H9 (cell line): Measurements from ENCODE around the gene ANKRD55. TPM values are rescaled to one million over a fixed set of nuclear protein-coding genes. Genes with fewer than 3 reads are reported as not detected.

Experiments used
- DNase-seq: peaks from one replicate; pipeline ENCODE4 v3.0.0-alpha.2; 2017
- H2AFZ ChIP-seq: one replicate; pipeline ENCODE4 v1.6.1; 2013; ENCODE audit warnings: mild to moderate bottlenecking, low read length, control low read depth, moderate library complexity
- H2AK5ac ChIP-seq: 2 replicates; pipeline ENCODE4 v1.6.1; 2013; ENCODE audit warnings: low read length, control low read depth, mixed read lengths; ENCODE audit not compliant: insufficient read length
- H2BK120ac ChIP-seq: one replicate; pipeline ENCODE4 v1.6.1; 2013; ENCODE audit warnings: low read depth, mild to moderate bottlenecking, low read length, control low read depth, inconsistent platforms; ENCODE audit not compliant: poor library complexity, severe bottlenecking
- H2BK12ac ChIP-seq: 2 replicates; pipeline ENCODE4 v1.6.1; 2013; ENCODE audit warnings: low read length, control low read depth, mixed read lengths, low read depth; ENCODE audit not compliant: insufficient read length
- H2BK15ac ChIP-seq: 2 replicates; pipeline ENCODE4 v1.6.1; 2013; ENCODE audit warnings: low read depth, low read length, control low read depth
- H2BK20ac ChIP-seq: one replicate; pipeline ENCODE4 v1.6.1; 2013; ENCODE audit warnings: low read depth, mild to moderate bottlenecking, low read length, control low read depth, inconsistent platforms; ENCODE audit not compliant: poor library complexity, severe bottlenecking
- H2BK5ac ChIP-seq: 2 replicates; pipeline ENCODE4 v1.6.1; 2013; ENCODE audit warnings: low read length, control low read depth, mixed read lengths; ENCODE audit not compliant: insufficient read length
- H3K14ac ChIP-seq: 2 replicates; pipeline ENCODE4 v1.6.1; 2013; ENCODE audit warnings: low read length, control low read depth; ENCODE audit not compliant: insufficient read depth
- H3K18ac ChIP-seq: 2 replicates; pipeline ENCODE4 v1.6.1; 2013; ENCODE audit warnings: low read depth, mild to moderate bottlenecking, mixed read lengths, low read length, control low read depth; ENCODE audit not compliant: insufficient read length
- H3K23ac ChIP-seq: 2 replicates; pipeline ENCODE4 v1.6.1; 2013; ENCODE audit warnings: low read length, control low read depth, mixed read lengths, low read depth; ENCODE audit not compliant: insufficient read length
- H3K23me2 ChIP-seq: 2 replicates; pipeline ENCODE4 v1.6.1; 2013; ENCODE audit warnings: low read depth, mild to moderate bottlenecking, mixed read lengths, low read length, control low read depth; ENCODE audit not compliant: insufficient read length, poor library complexity, severe bottlenecking
- H3K27ac ChIP-seq: 2 replicates; pipeline ENCODE4 v1.5.1; 2013; ENCODE audit warnings: low read length, control low read depth, mixed read lengths, low read depth; ENCODE audit not compliant: insufficient read length
- H3K27me3 ChIP-seq: 2 replicates; pipeline ENCODE4 v1.6.1; 2013; ENCODE audit warnings: low read length, control low read depth, inconsistent platforms; ENCODE audit not compliant: insufficient read depth
- H3K4ac ChIP-seq: 2 replicates; pipeline ENCODE4 v1.6.1; 2013; ENCODE audit warnings: low read depth, mild to moderate bottlenecking, control low read depth, inconsistent platforms, low read length, moderate library complexity
- H3K4me1 ChIP-seq: 2 replicates; pipeline ENCODE4 v1.6.1; 2013; ENCODE audit warnings: low read length, control low read depth, inconsistent platforms; ENCODE audit not compliant: insufficient read depth
- H3K4me2 ChIP-seq: 2 replicates; pipeline ENCODE4 v1.6.1; 2013; ENCODE audit warnings: low read length, control low read depth, mixed read lengths; ENCODE audit not compliant: insufficient read length, insufficient read depth
- H3K56ac ChIP-seq: 2 replicates; pipeline ENCODE4 v1.6.1; 2013; ENCODE audit warnings: low read depth, mild to moderate bottlenecking, mixed read lengths, low read length, control low read depth; ENCODE audit not compliant: insufficient read length
- H3K79me1 ChIP-seq: 2 replicates; pipeline ENCODE4 v1.6.1; 2013; ENCODE audit warnings: low read depth, mild to moderate bottlenecking, moderate library complexity, low read length, control low read depth, inconsistent platforms; ENCODE audit not compliant: insufficient read depth, poor library complexity, severe bottlenecking
- H3K79me2 ChIP-seq: 2 replicates; pipeline ENCODE4 v1.6.1; 2013; ENCODE audit warnings: low read length, control low read depth, inconsistent platforms; ENCODE audit not compliant: insufficient read depth
- H3K9ac ChIP-seq: 2 replicates; pipeline ENCODE4 v1.6.1; 2013; ENCODE audit warnings: low read length, control low read depth, mixed read lengths; ENCODE audit not compliant: insufficient read length; ENCODE audit errors: extremely low read depth
- H3K9me3 ChIP-seq: one replicate; pipeline ENCODE4 v1.6.1; 2013; ENCODE audit warnings: low read depth, low read length, inconsistent platforms; ENCODE audit not compliant: control insufficient read depth
- H3T11ph ChIP-seq: one replicate; pipeline ENCODE4 v1.6.1; 2013; ENCODE audit warnings: mild to moderate bottlenecking, low read length, control low read depth, inconsistent platforms
- H4K20me1 ChIP-seq: one replicate; pipeline ENCODE4 v1.6.1; 2013; ENCODE audit not compliant: control insufficient read depth, insufficient read length, insufficient read depth
- H4K5ac ChIP-seq: 2 replicates; pipeline ENCODE4 v1.6.1; 2013; ENCODE audit warnings: low read depth, mild to moderate bottlenecking, mixed read lengths, low read length, control low read depth; ENCODE audit not compliant: insufficient read length
- H4K8ac ChIP-seq: replicated peaks from 2 replicates; pipeline ENCODE4 v1.6.1; 2013; ENCODE audit warnings: low read length, control low read depth, mixed read lengths, low read depth; ENCODE audit not compliant: insufficient read length
- H4K91ac ChIP-seq: 2 replicates; pipeline ENCODE4 v1.6.1; 2013; ENCODE audit warnings: low read depth, mild to moderate bottlenecking, moderate library complexity, mixed read lengths, low read length, control low read depth; ENCODE audit not compliant: insufficient read length
- H3K27ac Mint-ChIP-seq, 3 experiments: 2 replicates in 2 of 3; 3 replicates in 1 of 3; pipeline ENCODE4 v1.8.0; 2020 to 2021; ENCODE audit warnings: mixed read lengths in 3 of 3, mild to moderate bottlenecking in 1 of 3, moderate library complexity in 1 of 3
- H3K27me3 Mint-ChIP-seq: 2 replicates; pipeline ENCODE4 v1.8.0; 2021; ENCODE audit warnings: low read depth, mild to moderate bottlenecking, moderate library complexity, mixed read lengths
- H3K36me3 Mint-ChIP-seq, 3 experiments: 2 replicates in 2 of 3; 3 replicates in 1 of 3; pipeline ENCODE4 v1.8.0; 2020 to 2021; ENCODE audit warnings: low read depth in 3 of 3, mixed read lengths in 3 of 3; ENCODE audit not compliant: insufficient read depth in 1 of 3
- H3K4me1 Mint-ChIP-seq, 2 experiments: 2 replicates each; pipeline ENCODE4 v1.8.0; 2020; ENCODE audit warnings: mixed read lengths in 2 of 2
- H3K4me3 Mint-ChIP-seq, 2 experiments: 2 replicates in 1 of 2; 3 replicates in 1 of 2; pipeline ENCODE4 v1.8.0; 2020 to 2021; ENCODE audit warnings: mild to moderate bottlenecking in 2 of 2, mixed read lengths in 2 of 2, moderate library complexity in 1 of 2
- H3K9me3 Mint-ChIP-seq, 2 experiments: 2 replicates in 1 of 2; 3 replicates in 1 of 2; pipeline ENCODE4 v1.8.0; 2020; ENCODE audit warnings: mild to moderate bottlenecking in 2 of 2, mixed read lengths in 2 of 2, moderate library complexity in 1 of 2
- CTCF ChIP-seq: fragments of 200-600 bp; sonication (generic); conservative IDR thresholded peaks from 3 replicates; pipeline ENCODE4 v1.8.0; 2021; ENCODE audit warnings: antibody characterized with exemption, mild to moderate bottlenecking
- WGBS: extraction: QIAGEN DNeasy Blood & Tissue Kit; methylation state at CpG from one replicate; pipeline ENCODE4 v1.1.7; 2013; ENCODE audit warnings: missing lambda C conversion rate, low lambda C conversion rate, mixed read lengths; ENCODE audit not compliant: insufficient read length; ENCODE audit errors: extremely low coverage; 5-methylcytosine and 5-hydroxymethylcytosine counted together
- total RNA-seq: library from RNA; stranded (reverse); gene quantifications from 2 replicates; pipeline ENCODE4 v1.2.1, GENCODE V29; 2021

ANKRD55 gene
- total RNA-seq, 1 experiment from 2014 or later, result not detected

GRCh38 chr5:56277573-56277972 lies 44.4 kb upstream of the ANKRD55 start:
- Histone ChIP-seq H4K91ac (no peak overlapping the region), H4K8ac (no peak overlapping the region), H3K27me3 (no peaks in the 10 kb centered on the region), H3K9me3 (no peaks in the 10 kb centered on the region), H3K79me1 (no peaks in the 10 kb centered on the region), H3K9ac (no peak overlapping the region), H3K79me2 (no peaks in the 10 kb centered on the region), H3K56ac (no peak overlapping the region), H4K5ac (no peak overlapping the region), H3K14ac (no peak overlapping the region), H2BK12ac (no peak overlapping the region), H2AK5ac (no peak overlapping the region), H3K18ac (no peak overlapping the region), H3K23ac (no peak overlapping the region), H2BK15ac (no peak overlapping the region), H4K20me1 (no peaks in the 10 kb centered on the region), H2BK120ac (no peak overlapping the region), H3T11ph (no peak overlapping the region), H2AFZ (no peak overlapping the region), H3K27ac (no peak overlapping the region), H2BK5ac (no peak overlapping the region), H3K4me2 (no peak overlapping the region), H3K23me2 (no peaks in the 10 kb centered on the region), H3K4me1 (peaks cover 3% of the 10 kb centered on the region; the same call in 1 of the 2 replicates), H2BK20ac (no peak overlapping the region), H3K4ac (no peak overlapping the region)
- H3K9me3 Mint-ChIP-seq, result no peaks in the 10 kb centered on the region
- no peak overlapping the region; a peak in 1 of 7 replicates for H3K27ac Mint-ChIP-seq
- H3K27me3 Mint-ChIP-seq, result no peaks in the 10 kb centered on the region; the same call in 1 of the 2 replicates
- no peak for DNase-seq
- no peak overlapping the region for H3K4me3 Mint-ChIP-seq
- TF ChIP-seq CTCF, result no peak
- no peaks in the 10 kb centered on the region; a peak in 1 of 7 replicates for H3K36me3 Mint-ChIP-seq
- H3K4me1 Mint-ChIP-seq, result peaks cover 5 to 12% of the 10 kb centered on the region in 2 experiments
- WGBS, result no CpG with 5 or more reads among the region's 2 CpGs
